NCI-H1092 (cell line): Measurements from ENCODE around the gene ERCC6.
A peak's percentile ranks its signal among the peaks of the same experiment; 100 is the strongest.

Experiments used
- DNase-seq: peaks from one replicate; lab custom pipeline; 2025; lab: John Stamatoyannopoulos, UW

ERCC6 gene

DNA sequence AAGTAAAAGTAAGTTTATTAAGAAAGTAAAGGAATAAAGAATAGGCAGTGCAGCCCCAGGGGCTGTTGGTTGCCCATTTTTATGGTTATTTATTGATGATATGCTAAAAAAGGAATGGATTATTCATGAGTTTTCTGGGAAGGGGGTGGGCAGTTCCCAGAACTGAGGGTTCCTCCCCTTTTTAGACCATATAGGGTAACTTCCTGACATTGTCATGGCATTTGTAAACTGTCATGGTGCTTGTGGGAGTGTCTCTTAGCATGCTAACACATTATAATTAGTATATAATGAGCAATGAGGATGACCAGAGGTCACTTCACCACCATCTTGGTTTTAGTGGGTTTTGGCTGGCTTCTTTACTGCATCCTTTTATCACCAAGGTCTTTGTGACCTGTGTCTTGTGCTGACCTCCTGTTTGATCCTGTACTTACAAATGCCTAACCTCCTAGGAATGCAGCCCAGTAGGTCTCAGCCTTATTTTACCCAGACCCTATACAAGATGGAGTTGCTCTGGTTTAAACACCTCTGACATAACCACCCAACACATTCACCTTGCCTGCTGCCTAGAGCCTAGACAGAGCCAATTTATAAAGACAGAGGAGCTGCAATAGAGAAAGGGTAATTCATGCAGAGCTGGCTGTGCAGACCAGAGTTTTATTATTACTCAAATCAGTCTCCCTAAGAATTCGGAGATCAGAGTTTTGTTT lies 10.9 kb upstream of the ERCC6 start:
- no peak for DNase-seq

GRCh38 chr10:49543604-49544003 lies 4.7 kb upstream of the ERCC6 start:
- no peak for DNase-seq

DNA sequence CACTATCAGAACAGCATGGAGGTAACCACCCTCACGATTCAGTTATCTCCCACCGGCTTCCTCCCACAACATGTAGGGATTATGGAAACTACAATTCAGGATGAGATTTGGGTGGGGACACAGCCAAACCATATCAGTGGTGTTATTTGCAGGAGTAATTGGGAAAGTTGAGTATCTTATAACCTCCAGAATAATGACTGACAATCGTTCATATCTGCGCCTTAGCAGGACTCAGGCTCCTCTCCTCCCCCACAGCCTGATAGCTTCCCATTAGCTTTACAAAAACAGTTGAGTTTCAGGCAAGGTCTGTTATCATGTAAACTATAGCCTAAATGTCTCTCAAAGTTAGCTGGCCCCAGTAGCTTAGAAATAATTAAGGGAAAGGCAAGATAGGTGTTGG lies 3.4 kb upstream of the ERCC6 start:
- no peak for DNase-seq

- DNase-seq: no peak
Measured at GRCh38 chr10:49541762-49542161, 2.8 kb upstream of the ERCC6 start.

GRCh38 chr10:49540056-49540797 lies 1.3 kb upstream of the ERCC6 start:
- DNase-seq: no peak

- DNase-seq: no peak
Measured at GRCh38 chr10:49539320-49539885, 482 bp upstream of the ERCC6 start.

GRCh38 chr10:49534670-49535381 lies 4.1 kb downstream of the ERCC6 start:
- DNase-seq: no peak

DNA sequence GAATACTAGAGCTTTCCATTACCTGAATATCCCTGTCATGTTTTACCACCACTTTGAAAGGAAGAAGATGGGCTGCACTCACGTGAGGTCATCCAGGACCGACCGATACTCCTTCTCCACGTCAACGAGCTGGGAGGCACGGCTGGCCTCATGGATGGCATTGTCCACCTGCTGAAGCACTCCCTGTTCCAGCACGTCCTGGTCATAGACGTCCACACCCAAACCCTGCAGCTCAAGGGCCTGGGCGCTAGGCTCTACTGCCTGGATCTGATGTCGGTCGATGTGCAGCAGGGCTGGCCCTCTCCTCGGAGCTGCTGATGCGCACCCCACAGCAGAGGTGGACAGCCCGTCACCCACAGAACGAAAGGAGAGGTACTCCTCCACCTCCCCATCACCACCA lies 6.5 kb downstream of the ERCC6 start:
- no peak for DNase-seq

- DNase-seq: no peak
Measured at GRCh38 chr10:49528977-49529506, 9.9 kb downstream of the ERCC6 start.

GRCh38 chr10:49527850-49528249 lies 11.1 kb downstream of the ERCC6 start:
- DNase-seq: no peak

GRCh38 chr10:49527061-49527460 lies 11.9 kb downstream of the ERCC6 start:
- DNase-seq: no peak

- DNase-seq: no peak
Measured at GRCh38 chr10:49526619-49527018, 12.3 kb downstream of the ERCC6 start.

DNA sequence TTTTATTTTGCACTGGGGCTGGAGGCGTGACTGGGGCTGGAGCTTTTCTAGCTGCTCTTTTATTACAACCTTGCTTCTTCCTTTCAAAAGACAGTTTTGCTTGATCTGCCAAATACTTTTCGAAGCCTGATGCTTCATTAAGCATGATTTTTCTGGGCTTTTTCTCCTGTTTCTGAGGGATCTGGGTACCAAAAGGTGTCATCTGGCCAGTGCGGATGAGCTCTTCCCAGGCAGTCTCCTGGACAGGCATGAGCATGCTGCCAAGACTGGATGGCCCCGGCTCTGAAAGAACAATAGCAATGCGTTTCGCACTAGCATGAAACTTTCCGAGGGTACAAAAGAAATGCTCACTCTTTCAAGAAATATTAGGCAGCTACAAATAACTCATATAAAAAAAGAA lies 14.4 kb downstream of the ERCC6 start:
- no peak for DNase-seq

- DNase-seq: no peak
Measured at GRCh38 chr10:49523301-49523700, 15.6 kb downstream of the ERCC6 start.

DNA sequence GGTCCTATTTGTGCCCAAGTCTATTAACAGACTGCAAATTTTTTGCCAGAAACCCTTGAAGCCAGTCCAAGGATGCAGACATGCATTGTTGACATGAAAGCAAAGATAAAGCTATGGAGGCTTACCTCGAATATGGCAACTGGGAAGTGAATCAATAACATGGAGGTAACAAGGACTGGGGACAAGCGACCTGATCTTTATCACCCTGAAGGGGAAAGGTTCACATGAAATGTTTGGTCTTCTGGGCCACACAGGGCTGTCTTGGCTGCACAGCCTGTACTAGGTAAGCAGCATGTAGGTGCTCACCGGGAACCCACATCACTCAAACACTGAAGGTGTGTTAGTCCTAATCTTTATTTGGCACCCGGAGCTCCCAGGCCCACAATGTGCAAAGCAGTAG lies 17.9 kb downstream of the ERCC6 start:
- DNase-seq: no peak

GRCh38 chr10:49520122-49520775 lies 18.7 kb downstream of the ERCC6 start:
- DNase-seq: no peak

DNA sequence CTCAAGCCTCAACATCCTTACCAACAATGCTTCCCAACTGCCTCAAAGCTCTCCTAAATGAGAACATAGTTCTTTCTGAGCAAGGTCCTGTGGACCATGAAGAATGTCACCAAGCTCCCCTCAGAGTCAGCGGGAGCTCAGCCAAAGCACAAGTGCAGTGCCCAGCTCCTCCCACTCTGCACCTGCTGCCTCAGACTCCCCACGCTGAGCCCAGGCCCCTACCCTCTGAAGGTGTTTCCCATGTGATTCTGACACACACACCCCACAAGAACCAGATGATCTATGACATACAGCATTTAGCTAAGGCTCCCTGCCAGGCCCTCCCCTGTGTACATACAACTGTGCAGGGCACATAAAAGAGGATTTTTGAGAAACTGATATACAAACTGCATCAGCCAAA lies 19.2 kb downstream of the ERCC6 start:
- peak; percentile 22 for DNase-seq

GRCh38 chr10:49518982-49519578 lies 19.8 kb downstream of the ERCC6 start:
- no peak for DNase-seq

DNA sequence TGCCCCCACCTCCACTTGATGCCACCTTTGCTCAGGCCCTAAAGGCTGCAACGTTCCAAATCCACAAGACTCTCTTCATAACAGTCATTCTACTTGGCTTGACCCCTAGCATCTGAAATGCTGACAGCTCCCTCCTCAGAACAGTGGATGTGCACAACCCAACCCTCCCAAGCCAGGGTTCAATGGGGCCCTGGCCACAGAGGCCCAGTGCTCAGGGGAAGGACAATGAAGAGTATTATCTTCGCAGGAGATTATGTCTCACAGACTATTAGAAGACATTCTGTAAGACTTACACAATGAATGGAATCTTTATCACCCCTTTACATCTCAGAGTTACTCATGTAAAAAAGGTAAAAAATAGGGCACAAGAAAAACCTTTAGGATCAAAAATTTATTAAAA lies 20.4 kb downstream of the ERCC6 start:
- no peak for DNase-seq

GRCh38 chr10:49516216-49516970 lies 22.5 kb downstream of the ERCC6 start:
- no peak for DNase-seq
